HUES64 (cell line): ENCODE data around the gene MST1.
"Not testable (repeated sequence)": the region's sequence is repeated elsewhere in the genome, so short reads cannot be mapped to it uniquely, and the experiment has no call there.

Experiments used
- H3K27ac ChIP-seq: 2 replicates; pipeline ENCODE4 v1.7.0; 2013; ENCODE audit warnings: low read depth, low read length, inconsistent platforms
- H3K27me3 ChIP-seq: 2 replicates; pipeline ENCODE4 v1.6.1; 2013; ENCODE audit warnings: mild to moderate bottlenecking, low read length; ENCODE audit not compliant: insufficient read depth
- H3K36me3 ChIP-seq: 2 replicates; pipeline ENCODE4 v1.6.1; 2013; ENCODE audit warnings: mild to moderate bottlenecking, low read length; ENCODE audit not compliant: insufficient read depth
- H3K4me1 ChIP-seq: 2 replicates; pipeline ENCODE4 v1.6.1; 2013; ENCODE audit warnings: mild to moderate bottlenecking, low read length, moderate library complexity; ENCODE audit not compliant: insufficient read depth
- H3K4me3 ChIP-seq: 2 replicates; pipeline ENCODE4 v1.5.1; 2013; ENCODE audit warnings: mild to moderate bottlenecking, low read length, moderate library complexity
- H3K9ac ChIP-seq: 2 replicates; pipeline ENCODE4 v1.6.1; 2013; ENCODE audit warnings: mild to moderate bottlenecking, low read depth, low read length
- H3K9me3 ChIP-seq: 2 replicates; pipeline ENCODE4 v1.6.1; 2013; ENCODE audit warnings: low read depth, low read length; ENCODE audit not compliant: insufficient read depth
- WGBS: fragments of 150-250, 120-280 bp; methylation state at CpG from one replicate; pipeline ENCODE4 v1.1.7; 2013; ENCODE audit warnings: missing lambda C conversion rate; 5-methylcytosine and 5-hydroxymethylcytosine counted together

Gene MST1

DNA sequence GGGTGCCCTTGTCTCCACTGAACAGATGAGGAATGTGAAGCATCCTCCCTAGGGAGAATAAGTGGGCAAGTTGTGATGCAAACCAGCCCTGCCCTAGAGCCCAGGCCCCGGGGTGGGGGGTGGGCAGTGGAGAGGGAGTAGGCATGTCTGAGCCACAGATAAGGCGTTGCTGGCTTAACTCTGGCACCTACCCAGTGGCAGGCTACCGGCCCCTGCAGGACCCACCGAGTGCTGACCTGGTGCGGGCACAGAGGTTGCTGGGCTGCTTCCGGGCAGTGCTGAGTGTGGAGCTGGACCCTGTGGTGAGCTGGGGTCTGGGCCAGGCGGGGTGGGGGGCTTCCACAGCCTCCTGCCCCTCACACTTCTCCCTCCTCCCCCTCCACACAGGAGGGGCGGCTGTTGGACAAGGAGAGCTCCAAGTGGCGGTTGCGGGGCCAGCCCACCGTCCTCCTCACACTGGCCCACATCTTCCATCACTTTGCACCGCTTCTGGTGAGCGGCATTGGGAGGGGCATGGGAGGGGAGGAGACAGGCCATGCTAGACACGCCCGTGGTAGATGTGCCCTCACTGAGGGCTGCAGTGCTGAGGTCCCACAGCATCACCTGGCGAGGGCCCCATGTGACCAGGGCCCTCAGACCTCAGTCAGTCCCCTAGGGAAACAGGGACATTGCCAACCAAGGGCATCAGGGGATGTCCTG lies 10.2 kb upstream of the MST1 start:
- no peaks in the 10 kb centered on the region for H3K9me3 ChIP-seq
- H3K4me1 ChIP-seq: no peaks in the 10 kb centered on the region
- no peak overlapping the region for H3K4me3 ChIP-seq
- H3K27me3 ChIP-seq: no peaks in the 10 kb centered on the region
- no peak overlapping the region for H3K9ac ChIP-seq
- H3K36me3 ChIP-seq: peaks cover 11% of the 10 kb centered on the region
- H3K27ac ChIP-seq: no peak overlapping the region
- WGBS: 94% methylated on average over 14 of the region's 16 CpGs

DNA sequence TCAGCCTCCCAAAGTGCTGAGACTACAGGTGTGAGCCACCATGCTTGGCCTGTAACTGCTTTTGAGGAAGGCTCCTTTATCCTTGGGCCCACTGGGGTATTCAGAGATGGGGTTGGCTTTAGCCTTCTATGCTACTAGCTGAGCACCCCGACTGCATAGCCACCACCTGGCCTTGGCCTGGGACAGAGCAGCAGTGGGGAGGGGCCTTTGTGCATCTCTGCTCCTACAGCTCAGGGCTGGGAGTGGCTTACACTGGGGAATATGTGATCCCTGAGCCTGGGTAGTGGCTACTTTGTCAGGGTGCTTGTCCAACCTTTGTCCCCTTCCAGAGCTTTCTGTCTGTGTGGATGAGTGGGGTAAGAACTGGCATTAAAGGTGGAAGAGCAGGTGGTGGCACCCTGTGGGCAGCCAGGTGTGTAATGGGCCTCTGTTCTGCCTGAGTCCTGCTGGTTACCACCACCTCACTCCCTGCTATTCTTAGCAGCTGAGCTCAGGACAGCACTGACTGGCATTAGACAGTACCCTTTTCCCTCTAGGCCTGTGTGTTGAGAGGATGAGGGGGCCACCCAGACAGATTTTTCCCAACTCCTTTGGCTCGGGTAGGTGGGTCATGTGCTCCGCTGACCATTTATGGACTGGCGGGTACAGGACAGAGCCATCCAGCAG lies 6.2 kb upstream of the MST1 start:
- H3K4me1 ChIP-seq, H3K36me3 ChIP-seq, H3K4me3 ChIP-seq, H3K9me3 ChIP-seq, H3K9ac ChIP-seq, H3K27ac ChIP-seq, H3K27me3 ChIP-seq: not testable (repeated sequence)
- 96% methylated on average over 3 of the region's 4 CpGs for WGBS

DNA sequence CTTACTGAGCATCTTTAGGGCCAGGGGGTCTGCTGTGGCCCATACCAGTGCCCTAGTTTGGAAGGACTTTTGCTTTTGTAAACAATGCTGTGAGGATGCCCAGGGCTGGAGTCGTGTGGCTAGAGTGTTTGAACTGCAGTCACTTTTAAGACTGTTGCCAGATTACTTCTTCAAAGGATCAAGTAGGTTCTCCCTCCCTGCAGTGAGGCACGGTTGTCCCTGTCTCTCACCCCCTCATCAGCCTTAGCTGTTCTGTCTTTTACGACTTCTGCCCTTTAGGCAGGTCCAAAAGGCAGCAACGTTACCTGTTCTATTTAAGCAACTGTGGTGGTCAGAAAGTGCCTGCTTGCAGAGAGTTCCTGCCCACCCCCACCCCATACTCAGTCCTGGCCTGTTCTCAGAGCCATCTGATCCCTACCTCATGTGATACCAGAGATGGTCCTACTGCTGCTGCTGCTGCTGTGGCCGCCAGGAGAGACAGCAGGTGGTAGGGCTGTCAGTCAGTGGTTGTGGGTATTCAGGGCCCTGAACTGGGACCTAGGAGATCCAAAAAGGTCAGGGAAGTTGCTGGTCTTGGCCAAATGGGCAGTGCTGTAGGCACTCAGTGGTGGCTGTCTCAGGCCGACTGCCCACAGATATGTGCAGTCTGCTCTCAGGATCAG lies 5.3 kb upstream of the MST1 start:
- H3K27me3 ChIP-seq, H3K27ac ChIP-seq, H3K9me3 ChIP-seq, H3K4me1 ChIP-seq, H3K4me3 ChIP-seq, H3K36me3 ChIP-seq, H3K9ac ChIP-seq: not testable (repeated sequence)
- WGBS: 78% methylated on average over 6 of the region's 6 CpGs

DNA sequence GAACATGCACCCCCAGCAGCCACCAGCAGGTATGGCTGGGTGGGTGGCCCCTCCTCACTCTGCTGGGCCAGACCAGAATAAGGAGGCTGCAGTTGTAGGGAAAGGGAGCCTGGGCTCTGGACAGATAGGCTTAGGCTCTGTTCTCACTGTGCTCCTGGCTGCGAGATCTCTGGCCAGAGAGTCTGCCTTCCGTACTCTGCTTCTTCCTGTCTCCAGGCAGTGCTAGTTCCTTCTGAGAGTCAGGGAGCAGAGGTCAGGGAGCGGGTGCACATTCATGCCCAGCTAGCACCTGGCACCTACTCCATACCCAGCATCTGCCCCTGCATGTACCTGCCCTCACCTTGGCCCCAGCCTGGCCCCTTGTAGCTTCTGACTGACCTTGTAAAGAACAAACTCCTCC lies 2.2 kb upstream of the MST1 start:
- 95% methylated on average over 3 of the region's 3 CpGs for WGBS
- H3K9ac ChIP-seq, H3K27ac ChIP-seq, H3K27me3 ChIP-seq, H3K36me3 ChIP-seq, H3K9me3 ChIP-seq, H3K4me1 ChIP-seq, H3K4me3 ChIP-seq: not testable (repeated sequence)

DNA sequence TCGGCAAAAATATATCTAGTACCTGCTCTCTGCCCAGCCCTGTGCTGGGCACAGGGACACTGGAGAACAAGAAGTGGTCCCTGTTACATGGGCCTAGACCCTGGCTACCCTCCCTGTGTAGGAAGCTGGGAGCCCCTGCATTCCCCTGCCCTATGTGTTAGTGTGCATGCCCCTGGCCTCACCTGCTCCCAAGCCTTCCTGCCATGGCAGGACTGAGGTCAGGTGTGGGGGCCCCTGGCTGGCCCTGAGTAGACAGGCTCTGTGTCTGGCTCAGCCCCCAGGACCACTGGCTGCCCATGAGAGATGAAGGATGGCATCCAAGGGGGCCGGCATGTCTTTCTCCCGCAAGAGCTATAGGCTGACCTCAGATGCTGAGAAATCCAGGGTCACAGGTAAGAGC lies 1.6 kb upstream of the MST1 start:
- 92% methylated on average over 3 of the region's 3 CpGs for WGBS
- not testable (repeated sequence) for H3K4me3 ChIP-seq

DNA sequence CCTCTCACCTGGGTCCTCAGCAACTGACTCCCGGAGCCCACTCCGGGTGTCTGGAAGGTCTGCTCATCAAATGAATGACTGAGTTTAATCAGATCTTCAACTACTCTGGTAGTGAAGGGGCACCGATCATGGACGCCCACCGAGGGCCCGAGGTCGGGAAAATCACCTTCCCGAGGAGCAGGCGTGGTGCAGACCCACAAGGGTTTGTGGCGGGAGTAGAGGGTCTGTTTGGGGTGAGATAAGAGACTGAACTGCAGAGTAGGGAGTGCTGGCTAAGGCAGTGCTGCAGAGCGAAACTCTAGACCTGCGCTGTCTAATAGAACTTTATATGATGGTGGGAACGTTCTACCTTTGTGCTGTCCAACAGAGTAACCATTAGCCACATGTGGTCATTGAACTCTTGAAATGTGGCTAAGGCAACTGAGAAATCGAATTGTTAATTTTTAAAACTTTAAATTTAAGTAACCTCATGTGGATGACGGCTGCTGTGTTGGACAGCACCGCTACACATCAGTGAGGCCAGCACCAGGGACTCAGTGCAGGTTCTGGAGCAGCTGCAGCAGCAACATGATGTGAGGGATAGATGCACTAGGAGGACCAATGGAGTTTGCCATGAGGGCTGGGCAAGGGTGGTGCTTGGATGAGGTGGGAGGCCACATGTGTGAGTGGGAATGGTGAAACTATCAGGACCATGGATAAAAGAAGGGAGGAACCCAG lies 792 bp upstream of the MST1 start:
- H3K4me1 ChIP-seq, H3K36me3 ChIP-seq, H3K9me3 ChIP-seq, H3K27me3 ChIP-seq: not testable (repeated sequence)
- WGBS: 19% methylated on average over 16 of the region's 16 CpGs
- Histone ChIP-seq H3K4me3 (peak overlapping the region; percentile 82), H3K9ac (peak overlapping the region; percentile 84), H3K27ac (peak overlapping the region; percentile 72; the same call in 1 of the 2 replicates)

More for the DNA sequence above, 1.6 kb upstream of the MST1 start:
- not testable (repeated sequence) for H3K27ac ChIP-seq, H3K27me3 ChIP-seq, H3K36me3 ChIP-seq, H3K9me3 ChIP-seq, H3K4me1 ChIP-seq, H3K9ac ChIP-seq

DNA sequence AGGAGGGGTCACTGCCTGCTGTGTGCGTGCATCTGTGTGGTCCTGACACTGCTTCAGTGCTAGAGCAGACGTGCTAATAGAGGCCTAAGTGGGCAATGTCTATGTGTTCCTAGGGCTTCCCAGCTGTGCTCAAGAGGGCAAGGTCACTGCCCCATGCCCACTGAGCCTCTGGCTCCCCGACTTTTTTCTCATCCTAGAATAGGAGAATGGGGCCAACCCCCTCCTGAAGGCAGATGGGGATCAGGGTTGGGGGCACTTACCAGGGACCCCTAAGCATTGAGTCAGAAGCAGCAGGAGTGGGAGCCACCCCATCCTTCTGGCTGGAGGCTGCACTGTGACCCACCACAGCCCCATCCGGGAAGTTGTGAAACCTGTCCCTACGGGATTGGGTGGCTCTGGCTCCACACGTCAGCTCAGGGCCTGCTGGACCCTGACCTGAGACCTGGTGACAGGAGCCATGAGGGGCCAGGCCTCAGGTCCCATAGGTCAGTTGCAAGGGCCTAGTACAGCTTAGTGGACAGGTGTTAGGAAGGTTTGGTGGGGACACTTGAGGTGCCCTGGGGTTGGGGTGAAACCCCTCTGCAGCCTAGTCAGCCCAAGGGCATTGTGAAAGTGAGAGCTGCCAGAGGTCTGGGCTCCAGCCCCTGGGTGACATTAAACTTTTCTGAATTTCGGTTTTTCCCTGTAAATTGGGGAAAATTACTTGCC lies 782 bp downstream of the MST1 start:
- Histone ChIP-seq H3K9ac (peak overlapping the region; percentile 84), H3K27ac (peak overlapping the region; percentile 57; the same call in 1 of the 2 replicates), H3K4me3 (peak overlapping the region; percentile 82)
- H3K36me3 ChIP-seq, H3K27me3 ChIP-seq, H3K9me3 ChIP-seq, H3K4me1 ChIP-seq: not testable (repeated sequence)
- WGBS: 95% methylated on average over 6 of the region's 7 CpGs

DNA sequence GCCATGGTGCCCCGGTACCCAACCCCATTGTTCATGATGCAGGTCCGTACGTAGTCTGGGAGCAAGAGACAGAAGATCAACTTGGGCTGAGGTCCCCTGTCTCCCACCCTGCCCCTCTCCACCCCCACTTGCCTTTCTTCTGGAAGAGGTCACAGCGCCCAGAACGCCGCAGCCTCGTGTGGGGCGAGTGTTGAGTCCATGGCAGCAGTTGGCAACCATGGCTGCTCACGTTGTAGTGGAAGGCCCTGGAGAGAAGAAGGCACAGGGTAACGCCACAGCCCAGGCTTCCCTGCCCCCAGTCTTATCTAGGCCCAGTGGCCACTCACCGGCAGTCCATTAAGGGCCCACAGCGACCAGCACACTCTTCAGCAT lies 1.9 kb downstream of the MST1 start:
- not testable (repeated sequence) for H3K27me3 ChIP-seq, H3K4me1 ChIP-seq, H3K27ac ChIP-seq, H3K9me3 ChIP-seq
- H3K9ac ChIP-seq: 0 out of 2 replicates have a peak overlapping the region, but pooled peaks have one; percentile 82
- 92% methylated on average over 12 of the region's 12 CpGs for WGBS
- H3K4me3 ChIP-seq: peak overlapping the region; percentile 70
- H3K36me3 ChIP-seq: peaks cover 20% of the 10 kb centered on the region

DNA sequence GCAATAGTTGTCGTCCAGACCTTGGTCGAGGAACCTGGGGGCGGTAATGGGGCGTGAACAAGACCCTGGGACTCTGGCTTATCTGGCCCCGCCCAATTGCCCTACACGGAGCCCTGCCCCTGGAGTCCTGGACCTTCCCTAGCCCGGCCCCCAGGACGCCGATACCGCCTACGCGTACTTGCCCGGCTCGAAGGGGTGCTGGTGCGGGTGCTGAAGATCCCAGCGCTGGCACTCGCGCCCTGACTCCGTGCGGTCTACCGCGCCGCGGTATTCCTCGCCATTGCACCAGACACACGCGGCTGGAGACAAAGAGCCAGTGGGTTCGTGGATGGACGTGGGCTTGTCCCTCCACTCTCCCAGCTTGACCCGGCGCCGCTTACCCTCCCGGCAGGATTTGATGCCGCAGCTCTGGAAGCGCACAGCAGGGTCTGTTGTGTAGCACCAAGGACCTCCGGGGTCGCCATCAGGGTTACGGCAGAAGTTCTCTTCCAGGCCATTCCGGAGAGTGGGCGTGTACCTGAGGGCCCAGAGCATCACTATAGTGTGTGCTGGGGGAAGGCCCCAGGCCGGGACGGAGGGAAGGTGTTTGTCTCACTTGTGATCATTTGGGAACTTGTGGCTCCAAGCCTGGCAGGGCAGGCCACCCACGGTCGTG lies 2.4 kb downstream of the MST1 start:
- Histone ChIP-seq H3K36me3 (peaks cover 25% of the 10 kb centered on the region), H3K4me3 (peak overlapping the region; percentile 70), H3K27ac (peak overlapping the region; percentile 78; the same call in 1 of the 2 replicates), H3K9ac (peak overlapping the region; percentile 82)
- 6% methylated on average over 44 of the region's 44 CpGs for WGBS
- not testable (repeated sequence) for H3K4me1 ChIP-seq, H3K9me3 ChIP-seq, H3K27me3 ChIP-seq

DNA sequence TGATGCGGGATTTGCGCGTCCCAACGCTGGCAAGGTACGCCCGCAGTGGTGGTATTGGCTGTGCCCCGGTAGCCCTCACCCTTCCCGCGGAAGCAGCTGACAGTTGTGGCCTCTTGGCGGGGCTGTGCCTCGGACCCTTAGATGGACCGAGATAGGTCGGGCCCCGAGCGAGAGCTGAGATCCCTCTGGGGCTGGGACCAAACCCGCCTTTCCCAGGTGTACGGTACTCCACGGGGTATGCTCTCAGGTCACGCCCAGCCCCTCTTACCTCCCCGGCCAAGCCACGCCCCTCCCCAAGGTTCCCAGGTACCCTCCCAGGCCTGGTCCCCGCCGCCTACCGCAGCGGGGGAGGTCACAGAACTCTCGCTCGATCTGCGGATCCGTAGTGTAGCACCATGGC lies 2.9 kb downstream of the MST1 start:
- H3K27me3 ChIP-seq, H3K9me3 ChIP-seq, H3K4me1 ChIP-seq: not testable (repeated sequence)
- peak overlapping the region; percentile 82; the same call in 1 of the 2 replicates for H3K9ac ChIP-seq
- H3K27ac ChIP-seq: peak overlapping the region; percentile 78; the same call in 1 of the 2 replicates
- H3K4me3 ChIP-seq: peak overlapping the region; percentile 70
- WGBS: under 1% methylated on average over 20 of the region's 29 CpGs
- peaks cover 31% of the 10 kb centered on the region for H3K36me3 ChIP-seq
